Measurements from ENCODE around the gene ATP9B.

DNA sequence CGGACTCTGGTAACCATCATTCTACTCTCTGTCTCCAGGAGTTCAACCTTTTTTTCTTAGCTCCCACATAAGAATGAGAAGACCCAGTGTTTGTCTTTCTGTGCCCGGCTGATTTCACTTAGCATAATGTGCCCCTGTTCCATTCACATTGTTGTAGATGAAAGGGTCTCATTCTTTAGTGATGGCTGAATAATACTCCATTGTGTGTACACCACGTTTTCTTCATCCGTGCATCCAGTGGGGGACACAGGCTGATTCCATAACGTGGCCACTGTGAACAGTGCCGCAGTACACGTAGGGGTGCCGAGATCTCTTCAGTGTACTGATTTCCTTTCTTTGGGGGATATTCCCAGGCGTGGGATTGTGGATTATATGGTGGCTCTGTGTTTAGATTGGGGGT lies 254.3 kb downstream of the ATP9B start:
- TF ChIP-seq, protein P1, sequence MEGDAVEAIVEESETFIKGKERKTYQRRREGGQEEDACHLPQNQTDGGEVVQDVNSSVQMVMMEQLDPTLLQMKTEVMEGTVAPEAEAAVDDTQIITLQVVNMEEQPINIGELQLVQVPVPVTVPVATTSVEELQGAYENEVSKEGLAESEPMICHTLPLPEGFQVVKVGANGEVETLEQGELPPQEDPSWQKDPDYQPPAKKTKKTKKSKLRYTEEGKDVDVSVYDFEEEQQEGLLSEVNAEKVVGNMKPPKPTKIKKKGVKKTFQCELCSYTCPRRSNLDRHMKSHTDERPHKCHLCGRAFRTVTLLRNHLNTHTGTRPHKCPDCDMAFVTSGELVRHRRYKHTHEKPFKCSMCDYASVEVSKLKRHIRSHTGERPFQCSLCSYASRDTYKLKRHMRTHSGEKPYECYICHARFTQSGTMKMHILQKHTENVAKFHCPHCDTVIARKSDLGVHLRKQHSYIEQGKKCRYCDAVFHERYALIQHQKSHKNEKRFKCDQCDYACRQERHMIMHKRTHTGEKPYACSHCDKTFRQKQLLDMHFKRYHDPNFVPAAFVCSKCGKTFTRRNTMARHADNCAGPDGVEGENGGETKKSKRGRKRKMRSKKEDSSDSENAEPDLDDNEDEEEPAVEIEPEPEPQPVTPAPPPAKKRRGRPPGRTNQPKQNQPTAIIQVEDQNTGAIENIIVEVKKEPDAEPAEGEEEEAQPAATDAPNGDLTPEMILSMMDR (IDR thresholded peaks at IDR 0.05) = no peak
- TF ChIP-seq ZFX (IDR thresholded peaks at IDR 0.05; ENCODE audit: borderline replicate concordance) = no peak
